Keratinocyte (primary cell): ENCODE measurements around the gene TMEM132C. TPM values are rescaled to one million over a fixed set of nuclear protein-coding genes. Genes with fewer than 3 reads are reported as not detected.

Source experiments
- DNase-seq: peaks from one replicate; pipeline ENCODE4 v3.0.0-alpha.2; 2011; ENCODE audit warnings: low read depth, missing footprints, low spot score
- FAIRE-seq: peaks from 2 replicates; lab custom pipeline; 2011; peaks lifted over from hg19 to GRCh38; lab: Jason Lieb, UNC
- H2AFZ ChIP-seq: 2 replicates; pipeline ENCODE4 v1.6.0; 2012; ENCODE audit warnings: low read length, control low read depth, inconsistent platforms; ENCODE audit not compliant: control insufficient read depth
- H3K27ac ChIP-seq: 2 replicates; pipeline ENCODE4 v1.5.1; 2011; ENCODE audit warnings: low read length; ENCODE audit not compliant: control insufficient read depth, insufficient read depth
- H3K27me3 ChIP-seq: 3 replicates; pipeline ENCODE4 v1.6.0; 2011; ENCODE audit warnings: low read length; ENCODE audit not compliant: control insufficient read depth, insufficient read depth; ENCODE audit errors: extremely low read depth
- H3K36me3 ChIP-seq, 2 experiments: 2 replicates in 1 of 2; 3 replicates in 1 of 2; pipeline ENCODE4 v1.5.1; 2011; ENCODE audit warnings: low read length in 2 of 2, mild to moderate bottlenecking in 1 of 2; ENCODE audit not compliant: control insufficient read depth in 2 of 2, insufficient read depth in 2 of 2; ENCODE audit errors: extremely low read depth in 1 of 2
- H3K4me1 ChIP-seq: 3 replicates; pipeline ENCODE4 v1.5.1; 2011; ENCODE audit warnings: low read length; ENCODE audit not compliant: control insufficient read depth, insufficient read depth; ENCODE audit errors: extremely low read depth
- H3K4me2 ChIP-seq: 3 replicates; pipeline ENCODE4 v1.6.0; 2011; ENCODE audit warnings: low read depth, low read length; ENCODE audit not compliant: control insufficient read depth, insufficient read depth; ENCODE audit errors: extremely low read depth
- H3K4me3 ChIP-seq, 3 experiments: fragments of 200-600 bp in 1 of 3; sonication (generic) in 1 of 3; 2 replicates in 2 of 3; 3 replicates in 1 of 3; pipeline ENCODE4 v1.5.1; 2011 to 2016; ENCODE audit warnings: low read length in 3 of 3, mild to moderate bottlenecking in 3 of 3, control low read depth in 2 of 3, inconsistent platforms in 1 of 3, low read depth in 1 of 3, mixed read lengths in 1 of 3, mixed run types in 1 of 3, moderate library complexity in 1 of 3; ENCODE audit not compliant: control insufficient read depth in 2 of 3, insufficient read depth in 2 of 3; ENCODE audit errors: extremely low read depth in 1 of 3
- H3K79me2 ChIP-seq: 2 replicates; pipeline ENCODE4 v1.6.0; 2012; ENCODE audit warnings: low read length; ENCODE audit not compliant: control insufficient read depth, insufficient read depth
- H3K9ac ChIP-seq: 3 replicates; pipeline ENCODE4 v1.6.0; 2011; ENCODE audit warnings: low read length; ENCODE audit not compliant: control insufficient read depth, insufficient read depth; ENCODE audit errors: extremely low read depth
- H3K9me1 ChIP-seq: 3 replicates; pipeline ENCODE4 v1.6.0; 2011; ENCODE audit warnings: low read length; ENCODE audit not compliant: control insufficient read depth, insufficient read depth; ENCODE audit errors: extremely low read depth
- H3K9me3 ChIP-seq: 2 replicates; pipeline ENCODE4 v1.5.1; 2012; ENCODE audit warnings: low read depth, low read length; ENCODE audit not compliant: control insufficient read depth
- H4K20me1 ChIP-seq: 3 replicates; pipeline ENCODE4 v1.6.0; 2011; ENCODE audit warnings: low read length; ENCODE audit not compliant: control insufficient read depth, insufficient read depth; ENCODE audit errors: extremely low read depth
- CTCF ChIP-seq, 3 experiments: IDR thresholded peaks in 1 of 3; conservative IDR thresholded peaks in 1 of 3; optimal IDR thresholded peaks in 1 of 3; 2 replicates in 2 of 3; 3 replicates in 1 of 3; pipeline versions ENCODE3 to v1.5.1; 2011; ENCODE audit warnings: low read length in 3 of 3, mild to moderate bottlenecking in 3 of 3, moderate library complexity in 2 of 3, control low read depth in 1 of 3, inconsistent platforms in 1 of 3; ENCODE audit not compliant: insufficient read depth in 2 of 3; ENCODE audit errors: extremely low read depth in 1 of 3
- EZH2 ChIP-seq: IDR thresholded peaks from one replicate; pipeline ENCODE4 v1.6.1; 2012; ENCODE audit warnings: inconsistent platforms, mild to moderate bottlenecking, low read length, moderate library complexity
- dilution Hi-C: fragments of 300-500 bp; cut with MboI; formaldehyde crosslinking; loops from one replicate; pipeline ENCODE4 v1.7.0; 2020; ENCODE audit warnings: low sequenced_read_pairs; ENCODE audit not compliant: extremely low pct_ligation_motif_present
- polyA plus RNA-seq, 5 experiments: library from polyadenylated mRNA; depleted of rRNA in 3 of 5; stranded (reverse) in 3 of 5; stranded (forward) in 1 of 5; unstranded in 1 of 5; fragments of >200 nt; gene quantifications; 1 replicate in 1 of 5; 2 replicates in 3 of 5; 3 replicates in 1 of 5; pipeline versions ENCODE4 v1.2.1 to v1.2.3, GENCODE V29; 2011 to 2012; ENCODE audit warnings: missing spikeins in 2 of 5, low read depth in 1 of 5, low replicate concordance in 1 of 5

Gene TMEM132C
- polyA plus RNA-seq, 1 donor (not counting 4 experiments of a cell fraction or from before 2014, with no cell fraction given): not detected

- FAIRE-seq (no peak), DNase-seq (no peak)
- Histone ChIP-seq H4K20me1 (no peaks in the 10 kb centered on the region), H3K4me3 (no peak overlapping the region), H3K9me1 (no peaks in the 10 kb centered on the region), H3K79me2 (no peaks in the 10 kb centered on the region), H3K27me3 (no peaks in the 10 kb centered on the region), H3K4me2 (no peak overlapping the region), H3K9me3 (peaks cover 12% of the 10 kb centered on the region), H3K4me1 (no peaks in the 10 kb centered on the region), H3K36me3 (no peaks in the 10 kb centered on the region), H3K27ac (no peak overlapping the region), H3K9ac (no peak overlapping the region), H2AFZ (no peak overlapping the region)
- TF ChIP-seq EZH2 (no peak), CTCF (optimal IDR thresholded peaks at IDR 0.05 in 1 of 3, IDR thresholded peaks at IDR 0.05 in 1 of 3, conservative IDR thresholded peaks at IDR 0.05 in 1 of 3; ENCODE audit: extremely low read depth in 1 of 3, insufficient read depth in 2 of 3, low read length in 3 of 3) (no peak)
- dilution Hi-C loops: no loop called here
Measured at GRCh38 chr12:128690641-128691040, 423.7 kb downstream of the TMEM132C start.

GRCh38 chr12:128693115-128693514, 426.1 kb downstream of the TMEM132C start:
- H3K4me3 ChIP-seq: no peak overlapping the region
- DNase-seq (no peak), FAIRE-seq (no peak)
- dilution Hi-C loops: no loop called here
- no peaks in the 10 kb centered on the region for H3K36me3 ChIP-seq
- H4K20me1 ChIP-seq: no peaks in the 10 kb centered on the region
- no peaks in the 10 kb centered on the region for H3K79me2 ChIP-seq
- H3K27ac ChIP-seq: no peak overlapping the region
- no peak overlapping the region for H2AFZ ChIP-seq
- H3K4me1 ChIP-seq: no peaks in the 10 kb centered on the region
- no peaks in the 10 kb centered on the region for H3K27me3 ChIP-seq
- no peak overlapping the region for H3K4me2 ChIP-seq
- TF ChIP-seq EZH2: no peak
- no peak for TF ChIP-seq CTCF (optimal IDR thresholded peaks at IDR 0.05 in 1 of 3, IDR thresholded peaks at IDR 0.05 in 1 of 3, conservative IDR thresholded peaks at IDR 0.05 in 1 of 3; ENCODE audit: extremely low read depth in 1 of 3, insufficient read depth in 2 of 3, low read length in 3 of 3)
- H3K9ac ChIP-seq: no peak overlapping the region
- H3K9me1 ChIP-seq: no peaks in the 10 kb centered on the region
- H3K9me3 ChIP-seq: peaks cover 11% of the 10 kb centered on the region
